Epithelial cell of esophagus (primary cell): Measurements from ENCODE around the gene KBTBD8.

Source experiments
- DNase-seq: peaks from one replicate; pipeline ENCODE4 v3.0.0; 2010; ENCODE audit warnings: low read depth
- H3K4me3 ChIP-seq: 2 replicates; pipeline ENCODE4 v1.5.1; 2011; ENCODE audit warnings: mild to moderate bottlenecking, low read length, control low read depth
- TF ChIP-seq, protein P1 (sequence below): IDR thresholded peaks from 2 replicates; pipeline ENCODE4 v1.5.1; 2011; ENCODE audit warnings: low read depth, mild to moderate bottlenecking, low read length, control low read depth, inconsistent platforms; ENCODE audit not compliant: insufficient read depth; ENCODE audit errors: missing control alignments

The KBTBD8 gene

GRCh38 chr3:66994588-66994987, 3.5 kb upstream of the KBTBD8 start:
- no peak for DNase-seq
- TF ChIP-seq, protein P1, sequence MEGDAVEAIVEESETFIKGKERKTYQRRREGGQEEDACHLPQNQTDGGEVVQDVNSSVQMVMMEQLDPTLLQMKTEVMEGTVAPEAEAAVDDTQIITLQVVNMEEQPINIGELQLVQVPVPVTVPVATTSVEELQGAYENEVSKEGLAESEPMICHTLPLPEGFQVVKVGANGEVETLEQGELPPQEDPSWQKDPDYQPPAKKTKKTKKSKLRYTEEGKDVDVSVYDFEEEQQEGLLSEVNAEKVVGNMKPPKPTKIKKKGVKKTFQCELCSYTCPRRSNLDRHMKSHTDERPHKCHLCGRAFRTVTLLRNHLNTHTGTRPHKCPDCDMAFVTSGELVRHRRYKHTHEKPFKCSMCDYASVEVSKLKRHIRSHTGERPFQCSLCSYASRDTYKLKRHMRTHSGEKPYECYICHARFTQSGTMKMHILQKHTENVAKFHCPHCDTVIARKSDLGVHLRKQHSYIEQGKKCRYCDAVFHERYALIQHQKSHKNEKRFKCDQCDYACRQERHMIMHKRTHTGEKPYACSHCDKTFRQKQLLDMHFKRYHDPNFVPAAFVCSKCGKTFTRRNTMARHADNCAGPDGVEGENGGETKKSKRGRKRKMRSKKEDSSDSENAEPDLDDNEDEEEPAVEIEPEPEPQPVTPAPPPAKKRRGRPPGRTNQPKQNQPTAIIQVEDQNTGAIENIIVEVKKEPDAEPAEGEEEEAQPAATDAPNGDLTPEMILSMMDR = no peak
- no peak overlapping the region for H3K4me3 ChIP-seq

DNA sequence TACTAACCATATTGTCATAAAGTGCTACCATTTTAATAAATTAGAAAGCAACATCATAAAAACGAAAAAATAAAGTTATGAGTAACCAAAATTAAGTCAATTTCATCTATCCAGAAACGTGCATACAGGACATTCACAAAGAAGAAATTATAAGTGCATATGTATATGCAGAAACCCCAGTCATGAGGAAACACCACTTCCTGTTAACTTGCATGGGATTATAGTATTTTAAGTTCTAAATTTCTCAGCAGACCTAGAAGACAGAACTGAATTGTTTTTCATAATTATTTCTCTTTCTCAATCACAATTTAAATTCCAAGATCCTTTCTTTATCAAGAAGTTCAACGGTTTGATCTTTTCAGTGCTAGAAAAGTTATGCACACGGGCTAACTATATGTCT, 1.4 kb upstream of the KBTBD8 start:
- no peak for DNase-seq
- H3K4me3 ChIP-seq = no peak overlapping the region
- TF ChIP-seq, protein P1 = no peak

DNA sequence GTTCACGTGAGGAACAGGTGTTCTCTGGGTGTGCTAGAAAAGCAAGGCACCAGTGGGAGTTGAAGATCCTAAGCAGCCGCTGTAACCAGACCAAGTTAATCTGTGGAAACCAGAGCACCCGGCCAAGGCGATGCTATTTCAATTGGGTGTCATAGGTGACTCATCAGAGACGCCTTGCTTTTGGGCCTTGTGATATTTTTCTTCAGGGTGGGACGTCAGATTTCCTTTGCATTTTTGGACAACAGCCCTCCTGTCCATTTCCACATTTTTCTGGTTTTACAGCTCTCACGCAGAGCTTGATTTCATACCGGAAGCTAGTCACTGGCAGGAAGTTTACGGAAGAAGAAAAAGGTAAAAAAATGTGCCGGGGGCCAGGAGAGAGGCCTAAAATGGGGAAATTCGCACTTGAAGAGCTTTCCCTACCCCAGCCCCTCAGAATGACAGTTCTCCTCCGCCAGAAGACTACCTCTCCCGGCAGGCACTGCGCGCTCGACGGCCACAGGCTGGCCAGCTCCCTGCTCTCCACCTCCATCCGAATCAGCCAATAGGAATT, 471 bp upstream of the KBTBD8 start:
- DNase-seq = peak; percentile 36
- TF ChIP-seq, protein P1 = no peak
- peak overlapping the region; percentile 76 for H3K4me3 ChIP-seq

DNA sequence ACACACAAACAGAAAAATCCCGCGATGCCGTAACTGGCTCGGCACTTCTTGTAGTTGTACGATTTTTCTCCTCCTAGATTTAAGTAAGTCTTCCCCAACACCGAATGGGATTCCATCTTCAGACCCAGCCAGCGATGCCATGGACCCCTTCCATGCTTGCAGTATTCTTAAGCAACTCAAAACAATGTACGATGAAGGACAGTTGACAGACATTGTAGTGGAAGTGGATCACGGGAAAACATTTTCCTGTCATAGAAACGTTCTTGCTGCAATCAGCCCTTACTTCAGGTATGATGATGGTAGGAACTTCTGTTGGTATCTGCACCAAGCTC, 763 bp downstream of the KBTBD8 start:
- TF ChIP-seq, protein P1 = no peak
- H3K4me3 ChIP-seq = peak overlapping the region; percentile 76
- no peak for DNase-seq

- TF ChIP-seq, protein P1 = no peak
- DNase-seq = peak; percentile 87
- no peak overlapping the region for H3K4me3 ChIP-seq
These were observed 1.9 kb downstream of the KBTBD8 start for GRCh38 chr3:67000009-67000408.

- no peak for DNase-seq
- no peak overlapping the region for H3K4me3 ChIP-seq
- TF ChIP-seq, protein P1 = no peak
These were observed 3.2 kb downstream of the KBTBD8 start for GRCh38 chr3:67001086-67001861.

DNA sequence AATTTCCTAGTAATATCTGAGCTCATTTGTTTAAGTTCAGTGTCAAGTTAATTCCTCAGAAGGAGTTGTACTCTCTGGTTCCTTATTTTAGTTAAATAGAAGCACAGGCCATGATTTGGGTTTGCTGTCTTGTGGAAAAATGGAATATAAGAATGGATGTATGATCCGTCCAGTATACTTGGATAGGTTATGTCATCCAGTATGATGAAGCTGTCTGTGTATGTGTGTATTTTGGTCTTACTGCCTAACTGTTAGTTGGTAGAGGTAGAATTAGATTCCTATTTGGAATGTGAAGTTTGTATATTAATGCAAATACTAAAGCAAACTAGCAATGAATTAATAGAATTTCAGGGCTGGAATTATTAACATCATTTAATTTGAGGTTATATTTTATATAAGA, 7.9 kb downstream of the KBTBD8 start:
- no peak for DNase-seq
- TF ChIP-seq, protein P1 = no peak
- H3K4me3 ChIP-seq = no peak overlapping the region
